ENCODE data around the gene URB1.

- TF ChIP-seq CTCF (IDR thresholded peaks at IDR 0.05; ENCODE audit: poor library complexity) (no peak), EZH2phosphoT487 (IDR thresholded peaks at IDR 0.05; ENCODE audit: low read depth, severe bottlenecking, unreplicated experiment) (no peak), EZH2 (IDR thresholded peaks at IDR 0.05; ENCODE audit: borderline replicate concordance) (no peak)
These were observed 75.1 kb downstream of the URB1 start for GRCh38 chr21:32317726-32318125.

All from hepatocyte (in vitro differentiated cells).